ENCODE measurements around the gene KHNYN.
"Not testable (repeated sequence)": the region's sequence is repeated elsewhere in the genome, so short reads cannot be mapped to it uniquely, and the experiment has no call there.

The KHNYN gene

DNA sequence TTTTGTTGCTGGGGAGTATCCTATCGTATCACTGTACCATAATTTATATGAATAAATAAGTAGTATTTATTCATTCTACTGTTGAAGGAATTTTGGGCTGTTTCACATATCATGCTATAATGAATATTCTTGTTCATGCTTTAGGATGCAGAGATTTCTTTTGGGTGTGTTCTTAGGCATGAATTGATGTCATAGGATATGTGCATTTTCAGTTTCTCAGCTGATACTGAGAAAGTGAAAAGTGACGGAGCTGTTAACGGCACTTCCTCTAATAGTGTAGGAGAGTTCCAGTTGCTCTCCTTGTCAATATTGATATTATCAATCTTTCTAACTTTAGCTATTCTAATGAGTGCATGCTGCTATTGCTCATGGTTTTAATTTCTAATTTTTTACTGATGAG, 36.1 kb downstream of the KHNYN start:
- no peak for DNase-seq

DNA sequence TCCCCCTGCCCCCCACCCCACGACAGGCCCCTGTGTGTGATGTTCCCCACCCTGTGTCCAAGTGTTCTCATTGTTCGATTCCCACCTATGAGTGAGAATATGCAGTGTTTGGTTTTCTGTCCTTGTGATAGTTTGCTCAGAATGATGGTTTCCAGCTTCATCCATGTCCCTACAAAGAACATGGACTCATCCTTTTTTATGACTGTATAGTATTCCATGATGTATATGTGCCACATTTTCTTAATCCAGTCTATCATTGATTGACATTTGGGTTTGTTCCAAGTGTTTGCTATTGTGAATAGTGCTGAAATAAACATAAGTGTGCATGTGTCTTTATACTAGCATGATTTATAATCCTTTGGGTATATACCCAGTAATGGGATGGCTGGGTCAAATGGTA, 40.7 kb downstream of the KHNYN start:
- not testable (repeated sequence) for DNase-seq

DNA sequence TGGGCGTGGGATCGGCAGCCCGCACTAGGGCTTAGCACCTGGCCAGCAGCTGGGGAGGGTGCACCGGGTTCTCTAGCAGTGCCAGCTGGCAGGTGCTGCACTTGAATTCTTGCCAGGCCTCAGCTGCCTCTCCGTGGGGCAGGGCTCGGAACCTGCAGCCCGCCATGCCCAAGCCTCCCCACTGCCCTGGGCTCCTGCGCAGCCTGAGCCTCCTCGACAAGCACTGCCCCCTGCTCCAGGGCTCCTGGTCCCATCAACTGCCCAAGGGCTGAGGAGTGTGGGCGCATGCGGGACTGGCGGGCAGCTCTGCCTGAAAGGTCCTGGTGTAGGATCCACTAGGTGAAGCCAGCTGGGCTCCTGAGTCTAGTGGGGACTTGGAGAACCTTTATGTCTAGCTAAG, 43.5 kb downstream of the KHNYN start:
- DNase-seq, result no peak

- DNase-seq, result no peak
Measured at GRCh38 chr14:24475261-24475660, 45.5 kb downstream of the KHNYN start.

GRCh38 chr14:24479999-24480398, 50.2 kb downstream of the KHNYN start:
- not testable (repeated sequence) for DNase-seq

DNA sequence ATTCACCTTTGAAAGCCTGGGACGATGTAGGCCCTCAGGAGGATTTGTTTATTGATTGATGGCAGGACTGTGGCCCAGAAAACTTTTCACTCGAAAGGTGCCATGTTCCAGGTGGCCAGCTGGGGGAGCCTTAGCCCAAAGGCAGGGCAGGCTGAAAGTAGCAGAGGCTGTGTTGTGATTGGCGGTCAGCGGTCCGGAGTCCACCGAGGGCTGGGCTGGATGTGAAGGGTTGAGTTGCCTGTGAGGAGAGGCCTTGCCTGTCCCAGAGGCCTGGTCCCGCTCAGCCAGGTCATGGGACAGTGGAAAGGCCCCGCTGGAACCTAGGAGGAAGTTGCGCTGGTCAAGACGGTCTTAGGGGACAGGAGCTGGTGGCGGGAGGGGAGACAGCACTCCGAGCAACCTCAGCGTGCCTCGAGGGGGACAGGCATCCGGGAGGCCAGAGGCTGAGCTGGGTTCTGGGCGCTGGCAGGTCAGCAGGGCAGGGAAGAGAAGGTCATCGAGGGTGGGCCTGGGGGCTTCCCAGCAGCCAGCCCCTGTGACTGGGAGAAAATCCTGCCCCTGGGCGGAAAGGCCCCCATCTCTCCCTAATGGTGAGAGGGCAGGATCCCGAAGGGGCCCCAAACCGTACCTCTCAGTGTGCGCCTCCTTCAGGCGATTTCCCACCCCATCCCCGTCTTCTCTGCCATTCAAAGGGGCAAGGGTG, 52.0 kb downstream of the KHNYN start:
- DNase-seq, result peak in 4 of 51 donors; percentile 1 to 13 (median 6)

GRCh38 chr14:24482699-24483303, 53.0 kb downstream of the KHNYN start:
- not testable (repeated sequence) for DNase-seq

GRCh38 chr14:24483604-24484252, 54.0 kb downstream of the KHNYN start:
- DNase-seq, result no peak
